Stimulated activated CD8-positive, alpha-beta memory T cell treated with anti-CD3 and anti-CD28 coated beads, Interleukin-4, amount 100 ng/mL, for 4 hours (primary cell): ENCODE measurements around the gene C1QTNF7.

Source experiments
- DNase-seq, 2 donors: peaks; one replicate each; pipeline ENCODE4 v3.0.0-alpha.2; 2020; ENCODE audit warnings: low read depth in 2 of 2, low spot score in 1 of 2

Gene C1QTNF7

DNA sequence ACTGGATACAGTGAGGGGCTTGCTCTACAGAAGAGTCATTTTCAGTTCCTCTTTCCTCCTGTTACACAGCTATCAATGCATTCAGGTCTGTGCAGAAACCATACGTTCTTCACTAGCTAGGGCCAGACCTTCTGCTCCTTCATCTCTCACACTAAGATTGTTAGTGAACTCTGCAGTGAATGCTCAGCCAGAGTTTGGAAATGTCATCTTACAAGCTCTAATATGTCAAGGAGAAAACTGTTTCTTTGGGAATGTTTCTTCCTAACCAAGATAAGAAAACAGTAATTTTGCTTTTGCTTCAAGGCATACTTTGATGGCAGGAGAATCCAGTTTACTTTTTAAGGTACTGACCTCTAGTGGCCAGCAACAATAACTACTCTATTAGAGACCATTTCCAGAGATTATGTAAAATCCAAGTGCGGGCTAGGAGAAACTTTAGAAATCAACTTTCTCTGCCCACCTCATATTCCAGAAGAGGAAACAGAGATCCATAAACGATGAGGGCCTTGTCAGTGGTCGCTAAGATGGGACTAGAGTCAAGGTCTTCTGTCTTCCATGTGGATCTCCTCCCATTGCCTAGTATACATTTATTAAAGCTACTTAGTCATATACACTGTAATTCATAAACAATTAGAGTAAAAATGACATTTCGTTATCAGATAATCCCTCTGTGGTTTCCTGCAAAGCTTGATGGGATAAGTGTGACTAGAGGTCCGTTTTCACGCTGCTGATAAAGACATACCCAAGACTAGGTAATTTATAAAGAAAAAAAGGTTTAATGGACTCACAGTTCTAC, 29.8 kb downstream of the C1QTNF7 start:
- no peak for DNase-seq

DNA sequence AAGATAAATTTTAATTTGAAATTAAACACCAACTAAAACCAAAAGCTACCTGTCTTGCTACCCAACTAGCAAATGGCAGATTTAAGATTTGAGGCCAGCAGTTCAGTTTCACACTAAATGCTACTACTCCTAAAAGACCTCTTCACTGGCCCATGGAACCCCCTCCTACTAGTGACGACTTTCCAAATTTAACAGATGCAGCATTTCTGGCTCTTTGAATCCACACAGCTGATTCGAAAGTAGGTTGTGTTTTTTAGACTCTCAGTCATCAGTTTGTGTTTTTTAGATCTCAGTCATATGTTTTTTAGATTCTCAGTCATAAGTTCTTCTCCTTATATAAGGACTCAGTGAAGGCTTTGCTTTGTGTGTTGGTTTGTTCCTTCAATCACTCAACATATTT, 30.8 kb downstream of the C1QTNF7 start:
- no peak for DNase-seq

DNA sequence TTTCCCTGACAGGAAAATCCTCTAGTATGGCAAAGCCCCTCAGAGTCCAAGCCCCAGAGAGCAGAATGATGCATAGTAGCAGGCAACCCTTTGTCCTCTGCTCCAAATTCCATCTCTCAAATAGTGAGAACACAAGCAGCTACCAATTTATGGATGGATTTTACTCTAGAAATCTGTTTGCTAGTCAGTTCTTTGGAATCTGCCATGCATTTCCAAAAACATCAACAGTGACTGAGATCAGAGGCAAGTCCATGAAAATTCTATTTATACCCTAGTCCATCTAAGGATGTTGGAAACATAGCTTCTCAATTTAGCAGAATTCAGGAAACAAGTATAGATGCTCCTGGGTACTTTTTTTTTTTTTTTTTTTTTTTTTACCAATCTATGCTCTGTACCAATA, 31.9 kb downstream of the C1QTNF7 start:
- DNase-seq = no peak

GRCh38 chr4:15466596-15466995, 38.8 kb downstream of the C1QTNF7 start:
- DNase-seq = no peak

- no peak for DNase-seq
Measured at GRCh38 chr4:15469402-15470127, 41.7 kb downstream of the C1QTNF7 start, which contains the start of gene CC2D2A. Gene CC2D2A (plus strand): TSS chr4:15469882. CDS start chr4:15475933, 6,051 bp downstream.

- DNase-seq = no peak
Measured at GRCh38 chr4:15470128-15470475, 42.3 kb downstream of the C1QTNF7 start.

DNA sequence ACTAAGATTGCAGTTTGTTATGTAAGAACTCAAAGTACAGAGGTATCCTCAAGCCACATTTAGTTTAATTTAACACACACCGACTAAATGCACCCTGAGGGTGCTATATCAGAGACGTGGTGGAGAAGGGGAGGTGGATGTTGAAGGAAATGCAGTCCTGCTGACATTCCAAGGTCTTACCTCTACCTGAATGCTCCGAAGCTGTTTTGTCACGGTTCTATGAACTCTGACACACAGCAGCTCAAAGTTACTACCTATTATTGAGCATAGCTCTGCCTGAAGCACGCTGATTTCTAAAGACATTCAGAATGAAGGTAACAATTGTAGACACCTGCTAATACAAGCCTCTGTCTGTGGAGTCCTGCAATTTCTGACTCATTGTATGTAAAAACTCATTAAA, 48.6 kb downstream of the C1QTNF7 start:
- DNase-seq = no peak

DNA sequence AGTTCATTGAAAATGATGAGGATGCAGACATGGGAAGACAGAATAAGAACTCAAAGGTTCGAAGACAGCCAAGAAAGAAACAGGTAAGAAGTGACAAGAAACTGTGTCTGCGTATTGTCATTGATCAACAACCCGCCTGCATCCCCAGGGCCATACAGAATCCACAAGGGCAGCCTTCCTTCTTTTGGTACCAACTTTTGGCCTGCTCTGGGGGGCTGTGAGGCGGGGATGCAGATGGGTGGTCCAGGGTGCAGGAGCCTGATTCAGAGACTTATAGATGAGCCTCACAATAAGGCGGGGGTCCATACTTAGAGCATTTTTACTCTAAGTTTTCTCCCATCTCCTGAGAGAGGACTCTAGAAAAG, 50.9 kb downstream of the C1QTNF7 start:
- no peak for DNase-seq

DNA sequence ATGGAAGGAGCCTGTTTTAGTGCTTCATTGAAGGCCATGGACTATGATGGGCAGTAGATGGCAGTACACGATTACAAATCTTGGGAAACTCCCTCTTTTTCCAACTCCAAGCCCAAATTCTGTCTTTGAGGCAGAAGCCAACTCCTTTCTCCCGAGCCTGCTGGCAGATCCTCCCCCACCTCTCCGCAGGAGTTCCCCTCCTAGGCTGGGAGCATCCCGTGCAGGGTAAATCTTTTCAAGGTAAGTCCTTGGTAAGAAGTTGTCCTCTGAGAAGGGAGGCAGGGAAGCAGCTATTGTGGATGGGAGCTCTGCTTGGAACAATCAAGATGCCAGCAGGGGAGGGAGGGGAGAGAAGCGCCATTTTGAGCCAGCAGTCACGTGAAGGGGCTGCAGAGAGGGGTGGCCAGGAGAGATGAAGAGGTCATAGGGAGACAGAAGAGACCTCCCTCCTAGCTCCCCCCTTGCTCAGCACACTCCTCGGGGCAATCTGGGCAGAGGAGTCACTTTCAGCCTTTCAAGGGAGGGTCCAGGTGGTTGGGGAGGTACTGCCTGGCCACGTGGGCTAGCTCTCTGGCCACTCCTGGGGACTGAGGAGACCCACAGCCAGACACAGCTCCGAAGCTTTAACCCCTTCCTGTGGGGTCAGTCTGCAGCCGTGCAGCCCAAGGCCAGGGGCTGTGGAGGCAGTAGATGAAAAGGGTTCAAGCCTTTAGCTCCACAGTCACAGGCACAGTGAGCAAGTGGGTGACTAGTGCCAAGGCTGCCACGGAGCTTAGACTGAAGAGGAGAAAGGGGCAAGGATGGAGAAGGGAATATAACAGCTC, 51.5 kb downstream of the C1QTNF7 start:
- DNase-seq = no peak

- no peak for DNase-seq
Measured at GRCh38 chr4:15479913-15480185, 52.0 kb downstream of the C1QTNF7 start.

- no peak for DNase-seq
Measured at GRCh38 chr4:15481961-15482745, 54.3 kb downstream of the C1QTNF7 start.

DNA sequence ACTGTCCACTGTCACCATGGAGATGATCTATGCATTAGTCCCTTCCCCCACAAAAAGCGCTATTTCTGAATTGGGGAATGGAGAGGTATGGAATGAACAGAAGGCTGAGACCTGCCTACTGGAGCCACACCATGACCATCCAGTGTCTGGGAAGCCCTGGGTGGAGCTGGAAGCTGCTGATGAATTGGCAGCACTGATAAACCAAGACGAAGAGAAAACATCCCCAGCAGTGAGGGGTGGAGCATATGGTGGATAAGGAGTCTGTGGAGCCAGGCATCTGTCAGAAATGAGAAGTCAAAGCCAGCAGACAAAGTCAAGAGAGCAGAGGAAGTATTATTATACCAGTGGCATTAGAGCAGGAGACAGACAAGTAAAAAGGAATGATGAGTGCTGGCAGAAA, 55.0 kb downstream of the C1QTNF7 start:
- DNase-seq = no peak

DNA sequence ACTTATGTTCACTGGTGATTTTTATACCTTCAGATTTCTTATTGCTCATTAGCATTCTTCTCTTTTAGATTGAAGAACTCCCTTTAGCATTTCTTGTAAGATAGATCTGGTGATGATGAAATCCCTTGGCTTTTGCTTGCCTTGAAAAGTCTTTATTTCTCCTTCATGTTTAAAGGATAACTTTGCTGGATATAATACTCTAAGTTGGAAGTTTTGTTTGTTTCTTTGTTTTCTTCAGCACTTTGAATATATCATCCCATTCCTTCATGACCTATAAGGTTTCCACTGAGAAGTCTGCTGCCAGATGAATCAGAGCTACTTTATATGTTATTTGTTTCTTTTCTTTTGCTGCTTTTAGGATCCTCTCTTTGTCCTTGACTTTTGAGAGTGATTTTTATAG, 60.3 kb downstream of the C1QTNF7 start:
- DNase-seq = no peak

- no peak for DNase-seq
Measured at GRCh38 chr4:15488658-15489470, 61.0 kb downstream of the C1QTNF7 start.

DNA sequence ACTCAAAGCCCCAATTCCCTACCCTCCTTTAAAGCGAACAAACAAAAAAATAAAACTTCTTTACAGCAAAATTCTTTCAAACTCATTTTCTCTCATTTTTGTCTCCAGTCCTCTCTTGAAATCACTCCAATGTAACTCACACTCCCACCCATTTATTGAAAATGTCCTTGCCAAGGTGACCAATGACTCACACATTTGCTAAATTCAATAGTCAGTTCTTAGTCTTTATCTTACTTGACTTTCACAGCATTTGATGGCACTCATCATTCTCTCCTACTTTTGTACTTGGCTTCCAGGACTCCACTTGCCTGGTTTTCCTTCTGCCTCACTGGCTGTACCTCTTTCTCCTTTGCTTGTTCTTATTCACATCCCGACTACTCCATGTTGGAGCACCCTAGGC, 61.7 kb downstream of the C1QTNF7 start:
- no peak for DNase-seq

DNA sequence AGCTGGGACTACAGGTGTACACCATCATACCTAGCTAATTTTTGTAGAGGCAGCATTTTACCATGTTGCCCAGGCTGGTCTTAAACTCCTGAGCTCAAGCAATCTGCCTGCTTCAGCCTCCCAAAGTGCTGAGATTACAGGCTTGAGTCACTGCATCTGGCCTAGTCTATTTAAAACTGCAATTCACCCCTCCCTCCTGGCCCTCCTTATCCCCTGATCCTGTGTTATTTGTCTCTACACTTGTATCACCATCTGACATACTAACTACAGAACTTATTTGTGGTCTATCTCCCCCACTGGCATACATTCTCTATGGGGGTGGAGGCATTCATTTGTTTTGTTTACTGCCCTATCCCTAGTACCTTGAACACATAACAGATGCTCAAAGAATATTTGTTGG, 65.6 kb downstream of the C1QTNF7 start:
- no peak for DNase-seq

- DNase-seq = no peak
Measured at GRCh38 chr4:15495621-15496020, 67.8 kb downstream of the C1QTNF7 start.
